ENCODE results near the gene PSG2. TPM values are rescaled to one million over a fixed set of nuclear protein-coding genes. Genes with fewer than 3 reads are reported as not detected.
"Not testable (repeated sequence)": the region's sequence is repeated elsewhere in the genome, so short reads cannot be mapped to it uniquely, and the experiment has no call there.

PSG2 gene
- total RNA-seq, 1 experiment from 2014 or later = not detected

- H3K4me2 ChIP-seq (ENCODE audit: insufficient read depth, insufficient read length, low read length); H3K4me1 ChIP-seq (ENCODE audit: insufficient read depth, low read length); H2BK120ac ChIP-seq (ENCODE audit: low read depth, low read length, poor library complexity, severe bottlenecking); H4K20me1 ChIP-seq (ENCODE audit: control insufficient read depth, insufficient read depth, insufficient read length); H3K18ac ChIP-seq (ENCODE audit: insufficient read length, low read depth, low read length); H3K27me3 Mint-ChIP-seq (ENCODE audit: low read depth); H3K14ac ChIP-seq (ENCODE audit: insufficient read depth, low read length); H4K8ac ChIP-seq (replicated peaks; ENCODE audit: insufficient read length, low read depth, low read length); H3K23ac ChIP-seq (ENCODE audit: insufficient read length, low read depth, low read length); H3K27ac ChIP-seq (ENCODE audit: insufficient read length, low read depth, low read length); H2BK5ac ChIP-seq (ENCODE audit: insufficient read length, low read length); H3K79me1 ChIP-seq (ENCODE audit: insufficient read depth, low read depth, low read length, poor library complexity, severe bottlenecking); H2AFZ ChIP-seq (ENCODE audit: low read length); H3K4me1 Mint-ChIP-seq; H3T11ph ChIP-seq (ENCODE audit: low read length); H3K4me3 Mint-ChIP-seq; H3K27me3 ChIP-seq (ENCODE audit: insufficient read depth, low read length); H2AK5ac ChIP-seq (ENCODE audit: insufficient read length, low read length); H3K9ac ChIP-seq (ENCODE audit: extremely low read depth, insufficient read length, low read length); H3K4ac ChIP-seq (ENCODE audit: low read depth, low read length); H3K27ac Mint-ChIP-seq; H4K91ac ChIP-seq (ENCODE audit: insufficient read length, low read depth, low read length); H2BK15ac ChIP-seq (ENCODE audit: low read depth, low read length); DNase-seq; H3K23me2 ChIP-seq (ENCODE audit: insufficient read length, low read depth, low read length, poor library complexity, severe bottlenecking); H4K5ac ChIP-seq (ENCODE audit: insufficient read length, low read depth, low read length); H3K56ac ChIP-seq (ENCODE audit: insufficient read length, low read depth, low read length); H2BK12ac ChIP-seq (ENCODE audit: insufficient read length, low read depth, low read length); H2BK20ac ChIP-seq (ENCODE audit: low read depth, low read length, poor library complexity, severe bottlenecking); H3K79me2 ChIP-seq (ENCODE audit: insufficient read depth, low read length): not testable (repeated sequence)
- Mint-ChIP-seq H3K9me3 (peaks cover 89 to 95% of the 10 kb centered on the region in 2 experiments), H3K36me3 (ENCODE audit: insufficient read depth in 1 of 3, low read depth in 3 of 3) (peaks cover 0 to 36% (median 11%) of the 10 kb centered on the region in 3 experiments; a peak in 4 of 7 replicates)
- H3K9me3 ChIP-seq (ENCODE audit: control insufficient read depth, low read depth, low read length) = peaks cover 16% of the 10 kb centered on the region
- no CpG with 5 or more reads among the region's 2 CpGs for WGBS (ENCODE audit: extremely low coverage, insufficient read length, low lambda C conversion rate)
These were observed 24.1 kb downstream of the PSG2 start for GRCh38 chr19:43058440-43058839.

DNA sequence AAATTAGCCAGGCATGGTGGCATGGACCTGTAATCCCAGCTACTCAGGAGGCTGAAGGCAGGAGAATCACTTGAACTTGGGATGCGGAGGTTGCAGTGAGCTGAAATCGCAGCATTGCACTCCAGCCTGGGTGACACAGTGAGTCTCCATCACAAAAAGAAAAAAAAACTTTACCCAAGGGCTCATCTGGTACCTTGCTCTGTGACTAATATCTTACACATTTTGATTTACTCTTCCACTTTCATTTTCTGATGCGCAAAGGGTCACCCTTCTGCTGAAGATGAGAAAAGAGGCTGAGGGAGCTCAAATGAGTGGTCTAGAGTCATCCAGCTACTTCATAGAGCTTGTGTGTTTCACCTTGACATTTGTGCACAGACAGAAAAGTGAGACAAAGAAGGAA is 34.5 kb downstream of the PSG2 start:
- peaks cover 0 to 15% (median 7%) of the 10 kb centered on the region in 3 experiments; a peak in 4 of 7 replicates for H3K36me3 Mint-ChIP-seq (ENCODE audit: insufficient read depth in 1 of 3, low read depth in 3 of 3)
- not testable (repeated sequence) for H4K8ac ChIP-seq (replicated peaks; ENCODE audit: insufficient read length, low read depth, low read length); H3K56ac ChIP-seq (ENCODE audit: insufficient read length, low read depth, low read length); H3K4me1 Mint-ChIP-seq; H2BK20ac ChIP-seq (ENCODE audit: low read depth, low read length, poor library complexity, severe bottlenecking); H3K14ac ChIP-seq (ENCODE audit: insufficient read depth, low read length); H2BK12ac ChIP-seq (ENCODE audit: insufficient read length, low read depth, low read length); H3K4me2 ChIP-seq (ENCODE audit: insufficient read depth, insufficient read length, low read length); H2AK5ac ChIP-seq (ENCODE audit: insufficient read length, low read length); H4K5ac ChIP-seq (ENCODE audit: insufficient read length, low read depth, low read length); H2BK5ac ChIP-seq (ENCODE audit: insufficient read length, low read length); H3K4ac ChIP-seq (ENCODE audit: low read depth, low read length); H3K4me3 Mint-ChIP-seq; H3K27ac ChIP-seq (ENCODE audit: insufficient read length, low read depth, low read length); H2AFZ ChIP-seq (ENCODE audit: low read length); H3K4me1 ChIP-seq (ENCODE audit: insufficient read depth, low read length); H3K27me3 Mint-ChIP-seq (ENCODE audit: low read depth); H3K23ac ChIP-seq (ENCODE audit: insufficient read length, low read depth, low read length); H3K18ac ChIP-seq (ENCODE audit: insufficient read length, low read depth, low read length); H3T11ph ChIP-seq (ENCODE audit: low read length); H3K23me2 ChIP-seq (ENCODE audit: insufficient read length, low read depth, low read length, poor library complexity, severe bottlenecking); H3K27ac Mint-ChIP-seq; H4K91ac ChIP-seq (ENCODE audit: insufficient read length, low read depth, low read length); H3K27me3 ChIP-seq (ENCODE audit: insufficient read depth, low read length); DNase-seq; H4K20me1 ChIP-seq (ENCODE audit: control insufficient read depth, insufficient read depth, insufficient read length); H2BK15ac ChIP-seq (ENCODE audit: low read depth, low read length); H3K79me1 ChIP-seq (ENCODE audit: insufficient read depth, low read depth, low read length, poor library complexity, severe bottlenecking); H2BK120ac ChIP-seq (ENCODE audit: low read depth, low read length, poor library complexity, severe bottlenecking); H3K79me2 ChIP-seq (ENCODE audit: insufficient read depth, low read length); H3K9ac ChIP-seq (ENCODE audit: extremely low read depth, insufficient read length, low read length)
- peaks cover 33% of the 10 kb centered on the region for H3K9me3 ChIP-seq (ENCODE audit: control insufficient read depth, low read depth, low read length)
- H3K9me3 Mint-ChIP-seq = peaks cover 72 to 73% of the 10 kb centered on the region in 2 experiments
- WGBS (ENCODE audit: extremely low coverage, insufficient read length, low lambda C conversion rate) = no CpG with 5 or more reads among the region's 3 CpGs
